K562 (cell line): ENCODE measurements around the gene PLAC8.

Source experiments
- ATF2 ChIP-seq: sonication (generic); formaldehyde crosslinking; IDR thresholded peaks from 2 replicates; pipeline ENCODE4 v1.8.1; 2022; ENCODE audit warnings: missing genetic modification reagents
- CTCF ChIP-seq, 3 experiments: IDR thresholded peaks in 2 of 3; conservative IDR thresholded peaks in 1 of 3; 2 replicates each; pipeline ENCODE4 v1.5.1; 2011 to 2012; ENCODE audit warnings: low read length in 3 of 3, mild to moderate bottlenecking in 3 of 3, control low read depth in 2 of 3, improper control_type of control experiment in 1 of 3, inconsistent platforms in 1 of 3, low read depth in 1 of 3, mixed read lengths in 1 of 3, moderate library complexity in 1 of 3; ENCODE audit not compliant: insufficient read depth in 2 of 3
- HDAC2 ChIP-seq: fragments of 450-650 bp; IDR thresholded peaks from 2 replicates; pipeline ENCODE4 v1.6.1; 2016; ENCODE audit warnings: mild to moderate bottlenecking
- NKRF ChIP-seq: fragments of 450-650 bp; IDR thresholded peaks from 2 replicates; pipeline ENCODE4 v1.6.1; 2016; ENCODE audit warnings: borderline replicate concordance
- POLR3G ChIP-seq: IDR thresholded peaks from 2 replicates; pipeline ENCODE4 v1.6.1; 2011; ENCODE audit not compliant: insufficient read length, insufficient replicate concordance; ENCODE audit errors: extremely low read depth
- TAF1 ChIP-seq: IDR thresholded peaks from 2 replicates; pipeline ENCODE4 v1.6.1; 2011; ENCODE audit warnings: mild to moderate bottlenecking, low read length, moderate library complexity; ENCODE audit not compliant: insufficient read depth, control insufficient read depth, severe bottlenecking; ENCODE audit errors: extremely low read depth
- ZNF23 ChIP-seq: fragments of 250-450 bp; sonication (Bioruptor Pico); IDR thresholded peaks from 2 replicates; pipeline ENCODE4 v1.4.0; 2020; ENCODE audit warnings: mild to moderate bottlenecking

- no peak for TF ChIP-seq ATF2 (CRISPR knock-in tag)
- no peak for TF ChIP-seq HDAC2
- no peak for TF ChIP-seq CTCF (IDR thresholded peaks at IDR 0.05 in 2 of 3, conservative IDR thresholded peaks at IDR 0.05 in 1 of 3; ENCODE audit: insufficient read depth in 2 of 3, low read depth in 1 of 3, low read length in 3 of 3)
- no peak for TF ChIP-seq TAF1
- no peak for TF ChIP-seq POLR3G
- no peak for TF ChIP-seq NKRF
- no peak for TF ChIP-seq ZNF23 (CRISPR knock-in tag)
Observed at GRCh38 chr4:83114576-83114975, at the start of gene PLAC8.
